GM21367 (cell line): ENCODE data around the gene SERTAD3.
"Not testable (repeated sequence)": the region's sequence is repeated elsewhere in the genome, so short reads cannot be mapped to it uniquely, and the experiment has no call there.

Source experiments
- ATAC-seq: cut with Tn5 transposase; IDR thresholded peaks from one replicate; pipeline ENCODE4 v1.9.1; 2021; ENCODE audit not compliant: unreplicated experiment

Gene SERTAD3

DNA sequence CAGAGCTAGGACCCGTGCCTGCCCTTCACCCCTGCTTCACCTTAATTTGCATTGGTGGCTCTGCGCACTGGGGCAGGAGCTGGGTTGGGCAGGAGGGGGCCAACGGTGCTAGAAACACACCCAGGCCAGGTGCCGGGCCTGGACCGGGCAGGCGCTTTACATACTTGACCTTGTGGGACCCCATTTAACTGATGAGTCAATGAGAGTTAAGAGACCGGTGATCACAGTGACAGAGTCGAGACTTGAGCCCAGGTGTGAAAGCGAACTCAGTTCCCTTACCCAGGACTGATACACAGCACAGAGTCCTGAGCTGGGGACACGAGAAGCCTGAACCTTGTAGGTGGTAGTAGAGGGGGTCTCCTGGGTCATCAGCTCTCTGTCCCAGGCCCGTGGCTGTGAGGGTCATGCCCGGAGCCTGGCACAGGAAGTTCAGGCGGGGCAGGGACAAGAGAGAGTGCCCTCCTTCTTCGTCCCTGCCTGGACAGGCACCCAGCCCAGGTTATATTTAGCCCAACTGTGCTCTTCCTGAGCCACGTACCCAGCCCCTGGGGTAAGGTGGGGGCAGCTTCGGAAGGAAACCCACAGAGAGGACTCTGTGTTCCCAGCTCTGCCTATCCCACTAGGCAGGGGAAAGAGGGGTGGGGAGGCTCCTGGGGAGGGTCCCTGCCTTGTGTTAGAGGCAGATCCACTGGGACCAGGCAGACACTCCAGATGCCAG is 32.9 kb downstream of the SERTAD3 start:
- no peak for ATAC-seq

DNA sequence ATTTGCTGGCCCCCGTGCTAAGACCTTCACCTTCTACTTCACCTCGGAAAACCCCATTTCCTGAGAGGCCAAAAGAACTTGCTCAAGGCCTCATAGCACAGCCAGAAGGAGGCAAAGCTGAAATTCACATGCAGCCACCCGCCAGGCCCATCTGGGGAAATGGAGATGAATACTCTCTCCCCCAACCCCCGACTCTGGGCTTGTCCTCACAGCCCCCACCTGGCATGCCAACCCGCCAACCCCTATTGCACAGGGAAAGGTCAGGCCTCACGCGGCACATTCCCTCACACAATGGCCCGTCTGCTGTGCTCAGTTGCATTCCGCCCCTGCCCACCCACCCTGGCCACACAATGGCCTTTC is 34.1 kb downstream of the SERTAD3 start:
- ATAC-seq = no peak

DNA sequence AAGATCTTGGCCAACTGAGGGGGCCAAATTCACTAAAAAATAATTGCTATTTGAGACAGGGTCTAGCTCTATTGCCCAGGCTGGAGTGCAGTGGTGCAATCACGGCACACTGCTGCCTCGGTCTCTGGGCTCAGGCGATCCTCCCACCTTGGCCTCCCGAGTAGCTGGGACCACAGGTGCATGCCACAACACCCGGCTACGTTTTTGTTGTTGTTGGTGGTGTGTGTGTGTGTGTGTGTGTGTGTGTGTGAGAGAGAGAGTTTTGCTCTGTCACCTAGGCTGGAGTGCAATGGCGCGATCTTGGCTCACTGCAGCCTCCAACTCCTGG is 35.6 kb downstream of the SERTAD3 start:
- ATAC-seq = not testable (repeated sequence)

DNA sequence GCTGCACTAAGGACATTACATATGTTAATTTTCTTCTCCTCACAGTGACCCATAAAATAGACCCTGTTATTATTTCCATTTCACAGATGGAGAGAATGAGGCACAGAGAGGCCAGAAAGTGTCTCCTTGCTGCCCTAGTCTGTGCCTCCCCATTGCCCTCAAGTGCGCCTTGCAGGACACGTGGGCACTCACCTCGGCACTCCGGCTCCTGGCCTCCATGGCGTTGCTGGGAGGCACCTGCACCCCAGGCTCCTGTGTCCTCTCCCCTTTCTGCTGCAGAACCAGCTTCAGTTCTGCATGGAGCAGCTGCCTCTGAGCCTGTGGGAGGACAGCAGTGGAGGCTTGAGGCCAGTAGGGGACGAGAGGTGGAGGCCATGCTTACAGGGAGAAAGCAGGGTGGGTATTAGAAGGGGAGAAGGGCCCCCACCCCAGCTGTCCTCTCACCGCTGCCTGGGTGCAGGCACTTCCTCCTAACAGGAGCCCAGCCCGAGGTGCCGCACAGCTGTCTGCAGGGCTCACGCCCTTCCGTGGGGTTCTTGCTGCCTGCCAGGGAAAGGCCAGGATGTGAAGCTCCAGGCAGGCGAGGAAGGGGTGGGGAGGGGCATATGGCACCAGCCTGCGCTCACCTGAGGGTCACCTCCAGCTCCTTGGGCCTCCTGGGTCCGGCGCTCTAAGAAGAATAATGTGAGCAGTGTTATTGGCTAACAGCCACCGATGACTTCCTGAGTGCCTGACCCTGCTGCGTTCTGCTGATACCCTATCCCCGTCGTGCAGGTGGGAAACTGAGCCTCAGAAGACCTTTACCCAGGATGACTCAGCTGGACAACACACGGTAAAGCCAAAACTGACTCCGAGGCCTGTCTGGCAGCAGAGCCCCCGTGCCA is 36.2 kb downstream of the SERTAD3 start:
- ATAC-seq = no peak

DNA sequence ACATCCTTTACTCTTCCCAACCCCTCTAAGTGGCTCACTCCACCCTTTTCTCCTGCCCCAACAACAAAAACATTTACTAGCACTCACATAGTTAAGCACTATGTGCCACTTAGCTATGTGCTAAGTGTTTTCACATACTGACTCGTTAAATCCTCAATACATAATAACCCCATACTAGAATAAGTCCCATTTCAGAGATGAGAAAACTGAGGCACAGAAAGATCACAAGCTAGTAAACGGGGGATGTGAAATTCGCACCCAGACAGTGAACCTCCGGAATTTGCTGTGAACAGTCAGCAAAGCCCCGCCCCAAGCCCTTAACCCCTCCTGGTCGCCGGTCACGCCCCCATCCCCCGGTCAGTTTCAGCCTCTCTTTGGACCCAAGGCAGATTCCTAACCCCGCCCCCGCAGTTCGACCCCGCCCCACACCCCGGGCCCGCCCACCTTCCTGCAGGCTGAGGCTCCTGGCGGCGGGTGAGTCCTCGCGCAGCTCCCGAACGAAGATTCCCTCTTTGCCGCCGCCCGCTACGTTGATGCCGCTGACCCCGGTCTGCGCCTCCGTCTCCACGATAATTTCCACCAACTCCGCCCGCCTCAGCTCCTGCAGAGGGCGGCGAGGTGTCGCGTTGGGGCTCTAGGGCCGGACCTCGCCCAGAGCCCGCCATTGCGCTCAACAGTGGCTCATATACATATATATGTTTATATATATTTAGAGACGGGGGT is 40.7 kb downstream of the SERTAD3 start:
- no peak for ATAC-seq

DNA sequence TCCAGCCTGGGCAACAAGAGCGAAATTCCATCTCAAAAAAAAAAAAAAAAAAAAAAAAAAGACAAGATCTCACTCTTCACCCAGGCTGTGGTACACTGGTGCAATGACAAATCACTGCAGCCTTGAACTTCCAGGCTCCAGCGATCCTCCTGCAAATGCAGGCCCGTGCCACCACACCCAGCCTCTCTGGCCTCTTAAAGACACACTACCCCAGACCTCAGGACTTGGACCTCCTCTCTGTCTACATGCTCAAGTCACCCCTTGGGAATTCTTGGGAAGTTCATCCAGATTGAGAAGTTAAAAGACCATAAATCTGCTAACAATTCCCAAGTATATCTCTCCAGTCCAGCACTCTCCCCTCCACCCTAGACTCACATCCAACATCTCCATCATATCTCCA is 43.6 kb downstream of the SERTAD3 start:
- ATAC-seq = no peak

DNA sequence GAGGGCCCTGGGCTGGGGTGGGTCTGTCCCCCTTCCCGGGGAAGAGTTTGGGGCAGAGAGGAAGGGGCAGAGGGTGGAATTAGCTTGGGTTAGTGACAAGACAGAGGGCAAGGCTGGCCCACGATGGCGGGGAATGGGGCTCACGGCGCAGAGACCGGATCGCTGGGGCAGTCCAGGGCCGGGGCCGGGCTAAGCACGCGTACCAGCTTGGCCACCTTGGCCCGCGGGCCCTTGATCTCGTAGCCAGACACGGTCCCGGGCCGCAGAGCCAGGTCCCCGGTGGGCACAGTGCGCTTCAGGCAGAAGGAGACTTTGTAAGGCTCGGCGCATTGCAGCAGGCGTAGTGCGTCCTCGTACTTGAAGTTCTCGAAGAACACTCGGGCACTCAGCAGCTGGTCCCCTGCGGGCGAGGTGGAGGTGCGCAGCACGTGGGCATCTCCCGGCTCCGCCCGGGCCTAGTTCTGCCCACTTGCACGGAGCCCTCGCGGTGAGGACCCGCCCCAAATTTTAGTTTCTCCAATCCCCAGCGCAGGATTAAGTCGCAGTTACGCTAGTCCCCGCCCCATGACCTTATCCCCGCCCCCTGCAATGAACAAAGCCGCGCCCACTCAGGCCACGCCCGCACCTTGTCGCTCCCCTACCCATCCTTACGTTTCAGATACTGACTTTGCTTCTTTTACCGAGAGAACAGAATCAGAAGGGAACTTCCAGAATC is 45.6 kb downstream of the SERTAD3 start:
- ATAC-seq = no peak

DNA sequence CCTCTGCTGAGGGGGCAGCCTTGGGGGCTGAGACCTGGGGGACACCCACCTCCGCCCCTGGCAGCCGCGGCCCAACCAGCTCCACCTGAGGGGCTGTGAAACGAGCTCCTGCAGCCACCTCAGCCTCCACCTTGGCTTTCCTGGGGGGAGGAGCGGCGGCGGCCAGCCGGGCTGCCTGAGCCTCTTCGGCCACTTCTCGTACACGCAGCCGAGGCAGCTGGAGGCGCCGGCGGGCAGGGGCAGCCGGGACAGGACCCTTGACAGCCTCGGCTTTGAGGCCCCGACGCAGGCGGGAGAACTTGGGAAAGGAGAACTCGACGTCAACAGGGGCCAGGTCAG is 46.6 kb downstream of the SERTAD3 start:
- ATAC-seq = no peak

DNA sequence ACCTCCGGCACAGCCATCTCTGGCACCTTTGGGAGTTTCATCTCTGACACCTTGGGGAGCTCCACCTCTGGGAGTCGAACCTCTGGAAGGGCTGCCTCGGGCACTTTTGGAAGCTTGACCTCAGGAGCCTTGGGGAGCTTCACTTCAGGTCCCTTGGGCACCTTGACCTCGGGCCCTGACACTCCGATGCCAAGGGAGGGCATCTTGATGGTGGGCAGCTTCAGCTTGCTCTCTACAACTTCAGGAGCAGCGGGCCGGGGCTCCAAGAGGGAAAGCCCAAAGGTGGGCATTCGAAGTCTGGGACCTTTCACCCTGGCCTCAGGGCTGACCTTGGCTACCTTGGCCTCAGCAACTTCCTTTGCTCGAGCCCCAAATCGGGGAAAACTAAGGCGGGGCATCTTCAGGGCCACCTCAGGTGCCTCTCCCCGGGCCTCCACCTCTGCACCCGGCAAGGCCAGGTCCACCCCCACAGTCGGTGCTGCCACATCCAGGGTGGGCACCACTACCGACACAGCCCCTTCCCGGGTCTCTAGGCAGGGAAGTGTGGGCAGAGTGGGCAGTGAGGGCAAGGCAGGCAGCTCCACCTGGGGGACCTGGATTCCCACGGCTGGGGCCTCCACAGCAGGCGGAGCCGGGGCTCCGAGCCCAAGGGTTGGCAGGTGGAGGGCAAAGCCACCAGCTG is 47.1 kb downstream of the SERTAD3 start:
- ATAC-seq = no peak

DNA sequence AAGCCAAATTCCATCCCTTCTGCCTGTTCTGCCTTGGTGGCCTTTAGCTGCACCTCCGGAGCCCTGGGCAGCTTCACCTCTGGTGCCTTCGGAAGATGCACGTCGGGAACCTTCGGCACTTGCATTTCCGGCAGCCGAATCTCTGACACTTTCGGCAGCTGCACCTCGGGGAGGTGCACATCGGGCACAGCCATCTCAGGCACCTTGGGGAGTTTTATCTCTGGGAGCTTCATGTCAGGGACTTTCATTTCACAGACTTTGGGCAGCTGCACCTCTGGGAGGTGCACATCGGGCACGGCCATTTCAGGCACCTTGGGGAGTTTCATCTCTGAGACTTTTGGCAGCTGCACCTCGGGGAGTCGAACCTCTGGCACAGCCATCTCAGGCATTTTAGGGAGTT is 48.2 kb downstream of the SERTAD3 start:
- ATAC-seq = no peak

DNA sequence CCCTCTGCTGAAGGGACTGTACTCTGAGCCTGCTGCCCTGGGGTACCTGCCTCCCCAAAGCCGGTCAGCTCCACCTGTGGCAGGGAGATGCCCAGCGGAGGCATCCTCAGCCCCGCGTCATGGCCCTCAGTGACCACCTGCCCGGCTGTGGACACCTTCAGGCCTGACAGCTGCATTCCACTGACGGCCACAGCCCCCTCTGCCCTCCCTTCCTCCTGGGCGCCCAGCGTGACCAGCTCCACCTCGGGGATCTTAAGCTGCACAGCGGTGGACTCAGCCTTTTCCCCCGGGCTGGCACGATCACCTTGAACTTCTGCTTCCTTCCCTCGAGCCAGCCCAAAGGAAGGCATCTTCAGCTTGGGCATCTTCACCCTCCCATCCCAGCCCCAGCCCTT is 49.3 kb downstream of the SERTAD3 start:
- no peak for ATAC-seq

DNA sequence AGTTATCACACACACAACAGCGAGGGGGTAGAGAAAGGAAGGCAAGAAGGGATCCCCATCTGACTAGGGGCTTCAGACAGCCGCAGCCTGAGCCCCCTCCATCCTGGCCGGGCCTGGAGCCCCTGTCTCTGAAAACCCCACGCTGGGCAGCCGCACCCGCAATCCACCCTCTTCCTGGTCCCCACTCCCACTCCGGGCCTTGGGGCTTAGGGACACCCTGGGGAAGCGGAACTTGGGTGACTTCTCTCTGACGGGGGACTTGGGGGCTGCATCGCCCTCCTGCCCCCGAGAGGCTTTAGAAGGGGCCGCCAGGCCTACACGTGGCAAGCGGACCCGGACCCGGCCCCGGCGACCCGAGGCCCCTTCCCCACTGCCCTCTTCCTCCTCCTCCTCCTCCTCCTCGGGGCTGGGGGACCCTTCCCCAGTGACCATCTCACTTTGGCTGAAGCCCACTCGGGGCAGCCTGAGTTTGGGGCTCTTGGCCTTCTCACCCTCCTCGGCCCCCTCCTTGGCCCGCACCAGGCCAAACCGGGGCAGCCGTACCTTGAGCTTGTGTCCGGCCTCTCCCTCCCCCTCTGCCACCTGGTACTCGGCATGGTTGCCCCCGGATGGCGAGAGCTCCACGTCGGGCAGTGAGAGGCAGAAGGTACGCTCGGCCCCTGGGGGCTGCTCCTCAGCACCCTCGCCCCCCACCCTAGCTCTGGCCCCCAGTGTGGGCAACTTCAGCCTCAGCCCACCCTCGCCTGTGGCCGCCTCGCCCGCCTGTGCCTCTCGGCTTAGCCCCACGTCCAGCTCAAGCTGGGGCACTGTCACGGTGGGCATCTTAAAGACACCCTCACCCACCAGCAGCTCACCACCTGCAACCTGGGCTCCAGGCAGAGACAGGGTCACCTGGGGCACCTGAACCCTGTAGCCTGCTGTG is 50.0 kb downstream of the SERTAD3 start:
- no peak for ATAC-seq

DNA sequence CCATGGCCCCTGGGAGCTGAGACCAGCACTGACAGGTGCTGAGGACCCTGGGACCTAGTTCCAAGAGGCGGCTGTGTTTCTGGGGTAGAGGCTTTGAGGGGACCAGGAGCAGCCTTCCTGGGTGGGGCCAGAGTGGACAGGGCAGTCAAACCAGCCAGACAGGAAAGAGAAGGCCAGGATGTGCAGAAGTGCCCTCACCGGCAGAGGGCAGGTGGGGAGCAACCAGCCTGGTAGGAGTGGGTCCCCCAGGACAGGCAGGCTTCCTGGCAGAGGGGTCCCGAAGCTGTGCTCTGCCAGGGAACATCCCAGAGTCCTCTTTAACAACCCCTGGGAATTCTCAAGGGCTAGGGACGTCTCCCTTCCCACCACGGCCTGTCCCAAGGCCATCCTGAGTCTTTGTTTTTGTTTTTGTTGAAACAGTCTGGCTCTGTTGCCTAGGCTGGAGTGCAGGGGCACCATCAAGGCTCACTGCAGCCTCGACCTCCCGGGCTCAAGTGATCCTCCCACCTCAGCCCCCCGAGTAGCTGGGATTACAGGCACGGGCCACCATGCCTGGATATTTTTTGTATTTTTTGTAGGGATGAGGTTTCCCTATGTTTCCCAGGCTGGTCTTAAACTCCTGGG is 51.1 kb downstream of the SERTAD3 start:
- no peak for ATAC-seq

DNA sequence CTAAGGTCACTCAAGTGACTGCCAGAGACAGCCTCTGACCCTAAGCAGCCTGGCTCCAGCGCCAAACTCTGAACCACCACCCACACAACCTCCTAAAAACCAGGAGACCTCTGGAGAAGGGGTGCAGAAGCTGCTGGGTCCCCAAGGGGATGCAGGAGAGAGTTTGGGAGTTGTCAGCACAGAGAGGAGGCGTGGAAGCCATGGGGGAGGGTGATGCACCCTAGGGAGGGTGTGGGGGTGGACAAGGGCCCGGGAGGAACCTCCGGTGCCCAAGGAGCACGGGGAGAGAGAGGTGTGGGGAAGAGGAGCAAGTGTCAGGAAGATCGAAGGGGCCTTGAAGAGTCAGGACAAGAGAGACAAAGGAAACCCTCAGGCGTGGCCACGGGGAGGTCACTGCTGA is 52.0 kb downstream of the SERTAD3 start:
- ATAC-seq = no peak
